Measurements from ENCODE around the gene OR2M3. TPM values are rescaled to one million over a fixed set of nuclear protein-coding genes. Genes with fewer than 3 reads are reported as not detected.
"Not testable (repeated sequence)": the region's sequence is repeated elsewhere in the genome, so short reads cannot be mapped to it uniquely, and the experiment has no call there.

OR2M3 gene
- total RNA-seq, 1 experiment from 2014 or later = 0.35 TPM

DNA sequence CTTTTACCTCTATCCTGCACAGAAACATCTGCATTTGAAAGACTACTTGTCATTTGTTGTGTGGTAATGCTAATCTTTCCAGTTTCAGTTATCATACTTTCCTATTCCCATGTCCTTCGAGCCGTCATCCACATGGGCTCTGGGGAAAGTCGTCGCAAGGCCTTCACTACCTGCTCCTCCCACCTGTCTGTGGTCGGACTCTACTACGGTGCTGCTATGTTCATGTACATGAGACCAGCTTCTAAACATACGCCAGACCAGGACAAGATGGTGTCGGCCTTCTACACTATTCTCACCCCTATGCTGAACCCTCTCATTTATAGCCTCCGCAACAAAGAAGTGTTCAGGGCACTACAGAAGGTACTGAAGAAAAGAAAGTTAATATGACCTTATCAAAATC is 42.4 kb downstream of the OR2M3 start:
- H4K20me1 ChIP-seq (ENCODE audit: insufficient read depth) = no peaks in the 10 kb centered on the region
- H3F3A ChIP-seq (ENCODE audit: insufficient read depth, low read depth) = no peaks in the 10 kb centered on the region
- no peaks in the 10 kb centered on the region for H3K27me3 ChIP-seq (ENCODE audit: insufficient read depth, low read depth)
- H3K4me2 ChIP-seq = no peak overlapping the region
- intact Hi-C loops (cut with micrococcal nuclease; ENCODE audit: unreplicated experiment) = no loop called here
- no TSS peak for BruUV-seq (replicated peaks)
- CTCF ChIA-PET = no interaction called here
- DNase-seq = no peak
- H3K4me1 ChIP-seq (replicated peaks; ENCODE audit: insufficient read depth) = no peaks in the 10 kb centered on the region
- H3K36me3 ChIP-seq (ENCODE audit: low read depth) = no peaks in the 10 kb centered on the region
- TF ChIP-seq CTCF (conservative IDR thresholded peaks at IDR 0.05) (no peak), EZH2 (IDR thresholded peaks at IDR 0.05; ENCODE audit: low read depth) (no peak)
- POLR2A ChIA-PET (ENCODE audit: unreplicated experiment) = no interaction called here
- no peaks in the 10 kb centered on the region for H3K9me2 ChIP-seq (ENCODE audit: insufficient read depth)
- no peaks in the 10 kb centered on the region for H3K9me3 ChIP-seq (ENCODE audit: insufficient read depth, low read depth)
- no peak overlapping the region for H3K4me3 ChIP-seq
- no peaks in the 10 kb centered on the region for H3K79me2 ChIP-seq (ENCODE audit: low read depth)
- no peak overlapping the region for H2AFZ ChIP-seq
- no peak overlapping the region for H3K27ac ChIP-seq

DNA sequence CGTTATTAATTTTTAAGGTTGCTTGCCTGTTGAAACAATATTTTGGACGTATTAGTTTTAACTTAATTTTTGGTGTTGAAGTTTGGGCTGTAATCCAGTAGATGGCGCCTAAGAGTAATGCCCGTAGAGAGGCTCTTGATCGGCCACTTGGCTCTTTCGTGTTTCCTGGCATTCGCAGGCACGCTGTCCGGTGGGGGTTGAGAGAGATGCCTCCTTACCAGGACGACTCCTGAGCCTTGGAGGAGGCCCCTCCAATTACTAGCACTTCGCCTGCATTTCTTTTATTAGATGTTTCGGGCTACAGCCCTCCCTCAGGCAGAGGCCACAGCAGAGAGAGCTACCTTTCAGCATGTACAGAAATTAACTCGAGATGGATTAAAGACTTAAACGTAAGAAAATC is 46.1 kb downstream of the OR2M3 start:
- Histone ChIP-seq H3F3A (ENCODE audit: insufficient read depth, low read depth) (no peaks in the 10 kb centered on the region), H2AFZ (no peak overlapping the region), H3K27me3 (ENCODE audit: insufficient read depth, low read depth) (no peaks in the 10 kb centered on the region), H3K9me2 (ENCODE audit: insufficient read depth) (no peaks in the 10 kb centered on the region), H3K4me2 (0 out of 2 replicates have a peak overlapping the region, but pooled peaks have one; percentile 38), H3K9me3 (ENCODE audit: insufficient read depth, low read depth) (no peaks in the 10 kb centered on the region), H4K20me1 (ENCODE audit: insufficient read depth) (no peaks in the 10 kb centered on the region), H3K27ac (no peak overlapping the region), H3K79me2 (ENCODE audit: low read depth) (no peaks in the 10 kb centered on the region), H3K4me1 (replicated peaks; ENCODE audit: insufficient read depth) (no peaks in the 10 kb centered on the region), H3K36me3 (ENCODE audit: low read depth) (no peaks in the 10 kb centered on the region), H3K4me3 (no peak overlapping the region)
- BruUV-seq (replicated peaks) = no TSS peak
- ChIA-PET CTCF (no interaction called here), POLR2A (ENCODE audit: unreplicated experiment) (no interaction called here)
- TF ChIP-seq EZH2 (IDR thresholded peaks at IDR 0.05; ENCODE audit: low read depth) (no peak), CTCF (conservative IDR thresholded peaks at IDR 0.05) (peak; percentile 72)
- peak in 1 of 2 experiments; percentile 9 for DNase-seq
- intact Hi-C loops (cut with micrococcal nuclease; ENCODE audit: unreplicated experiment) = no loop called here

- H3K9me2 ChIP-seq (ENCODE audit: insufficient read depth); H3K27me3 ChIP-seq (ENCODE audit: insufficient read depth, low read depth); BruUV-seq (replicated peaks); H3K36me3 ChIP-seq (ENCODE audit: low read depth); H3K27ac ChIP-seq; H3K9me3 ChIP-seq (ENCODE audit: insufficient read depth, low read depth); H3F3A ChIP-seq (ENCODE audit: insufficient read depth, low read depth); intact Hi-C loops (cut with micrococcal nuclease; ENCODE audit: unreplicated experiment); DNase-seq; H3K79me2 ChIP-seq (ENCODE audit: low read depth); H4K20me1 ChIP-seq (ENCODE audit: insufficient read depth); POLR2A ChIA-PET (ENCODE audit: unreplicated experiment); H3K4me3 ChIP-seq; H3K4me1 ChIP-seq (replicated peaks; ENCODE audit: insufficient read depth); H2AFZ ChIP-seq; H3K4me2 ChIP-seq; CTCF ChIA-PET: not testable (repeated sequence)
Measured at GRCh38 chr1:248259309-248259708, 62.2 kb downstream of the OR2M3 start.

Other genes starting within 250 kb of the OR2M3 start
- not detected in 2 replicates for gene OR2L8, start 248.4 kb upstream of the OR2M3 start, total RNA-seq (2021)
- not detected in 2 replicates for gene OR2AK2, start 232.0 kb upstream of the OR2M3 start, total RNA-seq (2021)
- gene OR2L5, start 183.6 kb upstream of the OR2M3 start, total RNA-seq (2021) = not detected in 2 replicates
- gene OR2L2, start 167.2 kb upstream of the OR2M3 start, total RNA-seq (2021) = 0.10 and 0.13 TPM in 2 replicates
- not detected in 2 replicates for gene OR2L3, start 150.4 kb upstream of the OR2M3 start, total RNA-seq (2021)
- gene OR2L13, start 102.1 kb upstream of the OR2M3 start, total RNA-seq (2021) = not detected in 2 replicates
- not detected in 2 replicates for gene OR2M5, start 52.1 kb upstream of the OR2M3 start, total RNA-seq (2021)
- not detected in 2 replicates for gene OR2M2, start 22.4 kb upstream of the OR2M3 start, total RNA-seq (2021)
- not detected in 2 replicates for gene OR2M4, start 34.2 kb downstream of the OR2M3 start, total RNA-seq (2021)
- gene OR2T33, start 80.7 kb downstream of the OR2M3 start, total RNA-seq (2021) = not detected in 2 replicates
- gene OR2T12, start 106.2 kb downstream of the OR2M3 start, total RNA-seq (2021) = not detected in 2 replicates
- not detected in 2 replicates for gene OR2M7, start 127.3 kb downstream of the OR2M3 start, total RNA-seq (2021)
- gene OR14C36, start 151.5 kb downstream of the OR2M3 start, total RNA-seq (2021) = not detected in 2 replicates
- gene OR2T4, start 164.4 kb downstream of the OR2M3 start, total RNA-seq (2021) = not detected in 2 replicates
- not detected in 2 replicates for gene OR2T6, start 178.5 kb downstream of the OR2M3 start, total RNA-seq (2021)
- gene OR2T1, start 205.8 kb downstream of the OR2M3 start, total RNA-seq (2021) = not detected in 2 replicates
- not detected in 2 replicates for gene OR2T2, start 248.4 kb downstream of the OR2M3 start, total RNA-seq (2021)